ENCODE results near the gene CD300H.

CD300H gene

GRCh38 chr17:74567397-74567796 is at the start of gene CD300H:
CD300H (minus strand) TSS chr17:74567509.
- Histone ChIP-seq H3K9me3 (ENCODE audit: control insufficient read depth, insufficient read depth, low read length) (no peaks in the 10 kb centered on the region), H3K27me3 (ENCODE audit: control insufficient read depth, insufficient read depth, low read length) (no peaks in the 10 kb centered on the region), H3K4me3 (ENCODE audit: low read length) (no peak within 1 kb of the TSS), H3K27ac (ENCODE audit: low read length) (no peak within 1 kb of the TSS), H3K4me1 (ENCODE audit: control insufficient read depth, insufficient read depth, low read length) (no peaks in the 10 kb centered on the region), H3K36me3 (ENCODE audit: control insufficient read depth, insufficient read depth, low read length) (no peaks in the 10 kb centered on the region)
- DNase-seq (ENCODE audit: low read depth, low spot score): no peak
- WGBS (ENCODE audit: insufficient coverage, insufficient read length): no CpG with 5 or more reads among the region's 2 CpGs

DNA sequence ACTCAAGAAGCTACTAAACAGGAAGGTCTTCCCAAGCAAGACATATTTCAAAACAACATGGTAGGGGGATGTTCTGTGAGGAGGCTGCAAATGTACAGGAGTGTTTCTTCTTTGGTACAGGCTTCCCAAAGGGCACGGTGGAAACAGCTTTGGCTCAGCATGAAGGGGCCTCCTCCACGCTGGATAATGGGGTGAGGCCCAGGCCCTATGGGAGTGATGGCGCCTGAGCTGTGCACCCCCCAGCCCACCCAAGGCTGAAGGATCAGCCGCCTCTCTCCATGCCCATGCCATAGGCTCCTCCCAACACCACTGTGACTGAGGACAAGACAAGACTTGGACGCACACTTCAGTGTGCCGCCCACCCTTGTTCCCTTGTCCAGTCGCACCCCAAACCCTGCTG is 49.4 kb upstream of the CD300H start:
- no CpG with 5 or more reads among the region's 7 CpGs for WGBS (ENCODE audit: insufficient coverage, insufficient read length)
- H3K27ac ChIP-seq (ENCODE audit: low read length): no peak overlapping the region
- no peaks in the 10 kb centered on the region for H3K9me3 ChIP-seq (ENCODE audit: control insufficient read depth, insufficient read depth, low read length)
- DNase-seq (ENCODE audit: low read depth, low spot score): no peak
- no peaks in the 10 kb centered on the region for H3K4me1 ChIP-seq (ENCODE audit: control insufficient read depth, insufficient read depth, low read length)
- no peaks in the 10 kb centered on the region for H3K27me3 ChIP-seq (ENCODE audit: control insufficient read depth, insufficient read depth, low read length)
- H3K36me3 ChIP-seq (ENCODE audit: control insufficient read depth, insufficient read depth, low read length): no peaks in the 10 kb centered on the region
- H3K4me3 ChIP-seq (ENCODE audit: low read length): no peak overlapping the region

DNA sequence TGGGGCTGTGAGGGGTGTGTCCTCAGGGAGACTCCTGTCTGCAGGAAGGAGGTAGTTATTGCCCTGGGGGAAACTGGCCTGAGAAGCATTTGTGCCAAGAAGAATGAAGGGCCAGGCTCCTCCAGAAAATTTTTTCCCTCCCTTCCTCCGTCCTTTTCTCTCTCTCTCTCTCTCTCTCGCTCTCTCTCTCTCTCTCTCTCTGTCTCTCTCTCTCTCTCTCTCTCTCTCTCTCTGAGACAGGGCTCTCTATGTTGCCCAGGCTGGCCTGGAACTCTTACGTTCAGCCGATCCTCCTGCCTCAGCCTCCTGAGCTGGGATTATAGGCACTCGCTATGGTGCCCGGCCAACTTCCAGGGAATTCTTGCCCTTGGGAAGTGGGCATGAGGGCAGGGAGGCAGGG is 44.7 kb upstream of the CD300H start:
- Histone ChIP-seq H3K27ac (ENCODE audit: low read length) (no peak overlapping the region), H3K27me3 (ENCODE audit: control insufficient read depth, insufficient read depth, low read length) (no peaks in the 10 kb centered on the region), H3K9me3 (ENCODE audit: control insufficient read depth, insufficient read depth, low read length) (no peaks in the 10 kb centered on the region), H3K36me3 (ENCODE audit: control insufficient read depth, insufficient read depth, low read length) (no peaks in the 10 kb centered on the region), H3K4me1 (ENCODE audit: control insufficient read depth, insufficient read depth, low read length) (no peaks in the 10 kb centered on the region), H3K4me3 (ENCODE audit: low read length) (no peak overlapping the region)
- no CpG with 5 or more reads among the region's 6 CpGs for WGBS (ENCODE audit: insufficient coverage, insufficient read length)
- no peak for DNase-seq (ENCODE audit: low read depth, low spot score)

DNA sequence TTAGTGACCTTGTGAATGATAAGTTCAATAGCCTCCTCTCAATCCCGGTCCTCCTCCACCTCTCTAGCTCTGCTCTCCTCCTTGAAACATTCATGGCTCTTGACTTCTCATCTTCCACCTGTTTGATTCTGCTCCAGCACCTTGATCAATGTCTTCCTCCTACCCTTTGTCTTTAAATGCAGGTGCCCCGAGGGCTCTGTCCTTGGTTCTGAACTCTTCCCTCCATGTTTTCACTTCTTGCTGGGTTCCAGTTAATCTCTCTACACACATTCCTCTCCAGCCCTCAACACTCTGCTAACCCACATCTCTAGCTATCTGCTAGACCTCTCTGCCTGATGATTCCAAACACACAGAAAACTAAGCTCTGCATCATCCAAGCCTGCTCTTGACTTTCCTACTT is 42.8 kb upstream of the CD300H start:
- H3K9me3 ChIP-seq (ENCODE audit: control insufficient read depth, insufficient read depth, low read length): no peaks in the 10 kb centered on the region
- H3K27me3 ChIP-seq (ENCODE audit: control insufficient read depth, insufficient read depth, low read length): no peaks in the 10 kb centered on the region
- no CpG with 5 or more reads among the region's 2 CpGs for WGBS (ENCODE audit: insufficient coverage, insufficient read length)
- no peak overlapping the region for H3K27ac ChIP-seq (ENCODE audit: low read length)
- DNase-seq (ENCODE audit: low read depth, low spot score): no peak
- H3K4me3 ChIP-seq (ENCODE audit: low read length): no peak overlapping the region
- no peaks in the 10 kb centered on the region for H3K36me3 ChIP-seq (ENCODE audit: control insufficient read depth, insufficient read depth, low read length)
- no peaks in the 10 kb centered on the region for H3K4me1 ChIP-seq (ENCODE audit: control insufficient read depth, insufficient read depth, low read length)

GRCh38 chr17:74608511-74608910 is 41.2 kb upstream of the CD300H start:
- Histone ChIP-seq H3K4me1 (ENCODE audit: control insufficient read depth, insufficient read depth, low read length) (no peaks in the 10 kb centered on the region), H3K9me3 (ENCODE audit: control insufficient read depth, insufficient read depth, low read length) (no peaks in the 10 kb centered on the region), H3K36me3 (ENCODE audit: control insufficient read depth, insufficient read depth, low read length) (no peaks in the 10 kb centered on the region), H3K27ac (ENCODE audit: low read length) (no peak overlapping the region), H3K27me3 (ENCODE audit: control insufficient read depth, insufficient read depth, low read length) (no peaks in the 10 kb centered on the region), H3K4me3 (ENCODE audit: low read length) (no peak overlapping the region)
- WGBS (ENCODE audit: insufficient coverage, insufficient read length): no CpG with 5 or more reads among the region's 3 CpGs
- no peak for DNase-seq (ENCODE audit: low read depth, low spot score)

DNA sequence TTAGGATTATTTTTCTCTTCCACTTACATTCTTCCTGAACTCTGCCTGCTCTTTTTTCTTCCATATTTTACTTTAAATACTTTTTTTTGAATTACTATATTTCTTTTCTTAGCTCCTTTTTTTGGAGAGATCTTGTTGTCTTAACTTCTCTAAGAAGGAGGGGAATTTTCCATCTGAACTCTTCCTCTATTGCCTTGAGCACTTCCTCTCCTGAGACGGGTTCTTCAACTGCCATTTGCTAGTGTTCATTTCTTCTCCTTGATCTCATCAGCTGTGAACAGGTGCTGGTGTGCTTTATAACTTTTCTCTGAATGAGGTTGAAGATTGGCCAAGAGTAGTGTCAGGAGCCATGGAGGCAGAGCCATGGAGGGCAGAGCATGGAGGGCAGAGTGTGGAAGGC is 39.9 kb upstream of the CD300H start:
- no peaks in the 10 kb centered on the region for H3K4me1 ChIP-seq (ENCODE audit: control insufficient read depth, insufficient read depth, low read length)
- no peak for DNase-seq (ENCODE audit: low read depth, low spot score)
- no peaks in the 10 kb centered on the region for H3K9me3 ChIP-seq (ENCODE audit: control insufficient read depth, insufficient read depth, low read length)
- no CpG with 5 or more reads among the region's 1 CpG for WGBS (ENCODE audit: insufficient coverage, insufficient read length)
- H3K27me3 ChIP-seq (ENCODE audit: control insufficient read depth, insufficient read depth, low read length): no peaks in the 10 kb centered on the region
- H3K4me3 ChIP-seq (ENCODE audit: low read length): no peak overlapping the region
- no peak overlapping the region for H3K27ac ChIP-seq (ENCODE audit: low read length)
- H3K36me3 ChIP-seq (ENCODE audit: control insufficient read depth, insufficient read depth, low read length): no peaks in the 10 kb centered on the region

- WGBS (ENCODE audit: insufficient coverage, insufficient read length): no CpG with 5 or more reads among the region's 8 CpGs
- no peak overlapping the region for H3K27ac ChIP-seq (ENCODE audit: low read length)
- no peak for DNase-seq (ENCODE audit: low read depth, low spot score)
- no peaks in the 10 kb centered on the region for H3K27me3 ChIP-seq (ENCODE audit: control insufficient read depth, insufficient read depth, low read length)
- H3K36me3 ChIP-seq (ENCODE audit: control insufficient read depth, insufficient read depth, low read length): no peaks in the 10 kb centered on the region
- no peak overlapping the region; the same call in 1 of the 2 replicates for H3K4me3 ChIP-seq (ENCODE audit: low read length)
- H3K9me3 ChIP-seq (ENCODE audit: control insufficient read depth, insufficient read depth, low read length): no peaks in the 10 kb centered on the region
- H3K4me1 ChIP-seq (ENCODE audit: control insufficient read depth, insufficient read depth, low read length): no peaks in the 10 kb centered on the region
These were observed 38.7 kb upstream of the CD300H start for GRCh38 chr17:74606050-74606449.

GRCh38 chr17:74605361-74605760 is 38.1 kb upstream of the CD300H start:
- no peaks in the 10 kb centered on the region for H3K27me3 ChIP-seq (ENCODE audit: control insufficient read depth, insufficient read depth, low read length)
- WGBS (ENCODE audit: insufficient coverage, insufficient read length): no CpG with 5 or more reads among the region's 10 CpGs
- H3K36me3 ChIP-seq (ENCODE audit: control insufficient read depth, insufficient read depth, low read length): no peaks in the 10 kb centered on the region
- H3K4me1 ChIP-seq (ENCODE audit: control insufficient read depth, insufficient read depth, low read length): no peaks in the 10 kb centered on the region
- H3K9me3 ChIP-seq (ENCODE audit: control insufficient read depth, insufficient read depth, low read length): no peaks in the 10 kb centered on the region
- no peak overlapping the region for H3K27ac ChIP-seq (ENCODE audit: low read length)
- no peak overlapping the region for H3K4me3 ChIP-seq (ENCODE audit: low read length)
- no peak for DNase-seq (ENCODE audit: low read depth, low spot score)

DNA sequence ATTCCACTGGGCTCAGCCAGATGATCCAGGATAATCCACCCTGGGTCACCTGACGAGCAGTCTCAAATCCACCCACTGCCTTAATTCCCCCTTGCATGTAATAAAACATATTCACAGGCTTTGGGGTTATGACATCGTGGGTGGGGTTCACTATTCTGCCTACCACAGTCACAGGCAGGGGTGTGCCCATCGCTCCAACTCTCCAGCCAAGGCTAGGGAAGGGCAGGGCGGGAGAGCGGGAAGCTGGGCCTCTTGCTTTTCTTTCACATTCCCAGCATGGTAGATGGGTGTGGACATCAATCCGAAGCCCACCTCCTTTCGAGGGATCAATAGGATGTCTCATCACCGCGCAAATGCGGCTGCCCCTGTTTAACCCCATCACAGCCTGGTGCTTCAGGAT is 37.5 kb upstream of the CD300H start:
- DNase-seq (ENCODE audit: low read depth, low spot score): no peak
- no peaks in the 10 kb centered on the region for H3K9me3 ChIP-seq (ENCODE audit: control insufficient read depth, insufficient read depth, low read length)
- WGBS (ENCODE audit: insufficient coverage, insufficient read length): no CpG with 5 or more reads among the region's 10 CpGs
- H3K36me3 ChIP-seq (ENCODE audit: control insufficient read depth, insufficient read depth, low read length): no peaks in the 10 kb centered on the region
- H3K4me3 ChIP-seq (ENCODE audit: low read length): no peak overlapping the region
- no peaks in the 10 kb centered on the region for H3K4me1 ChIP-seq (ENCODE audit: control insufficient read depth, insufficient read depth, low read length)
- H3K27me3 ChIP-seq (ENCODE audit: control insufficient read depth, insufficient read depth, low read length): no peaks in the 10 kb centered on the region
- no peak overlapping the region for H3K27ac ChIP-seq (ENCODE audit: low read length)

DNA sequence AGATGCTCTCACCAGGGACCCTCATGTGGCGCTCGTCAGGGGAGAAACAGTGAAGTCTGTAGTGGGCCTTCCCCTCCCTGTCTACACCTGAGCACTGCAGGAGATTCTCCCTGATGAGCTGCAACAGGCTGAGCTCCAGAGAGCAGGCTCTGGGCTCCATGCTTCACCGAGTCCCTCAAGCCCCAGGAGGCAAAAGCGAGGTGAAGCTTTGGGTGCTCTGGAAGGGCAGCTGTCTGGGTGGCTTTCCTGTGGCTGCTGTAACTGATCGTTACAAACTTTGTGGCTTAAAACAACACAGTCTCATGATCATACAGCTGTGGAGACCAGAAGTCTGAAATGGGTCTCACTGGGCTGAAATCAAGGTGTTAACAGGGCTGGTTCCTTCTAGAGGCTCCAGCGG is 36.9 kb upstream of the CD300H start:
- Histone ChIP-seq H3K36me3 (ENCODE audit: control insufficient read depth, insufficient read depth, low read length) (no peaks in the 10 kb centered on the region), H3K27me3 (ENCODE audit: control insufficient read depth, insufficient read depth, low read length) (no peaks in the 10 kb centered on the region), H3K4me1 (ENCODE audit: control insufficient read depth, insufficient read depth, low read length) (no peaks in the 10 kb centered on the region), H3K27ac (ENCODE audit: low read length) (no peak overlapping the region), H3K4me3 (ENCODE audit: low read length) (no peak overlapping the region), H3K9me3 (ENCODE audit: control insufficient read depth, insufficient read depth, low read length) (no peaks in the 10 kb centered on the region)
- WGBS (ENCODE audit: insufficient coverage, insufficient read length): no CpG with 5 or more reads among the region's 6 CpGs
- DNase-seq (ENCODE audit: low read depth, low spot score): no peak

DNA sequence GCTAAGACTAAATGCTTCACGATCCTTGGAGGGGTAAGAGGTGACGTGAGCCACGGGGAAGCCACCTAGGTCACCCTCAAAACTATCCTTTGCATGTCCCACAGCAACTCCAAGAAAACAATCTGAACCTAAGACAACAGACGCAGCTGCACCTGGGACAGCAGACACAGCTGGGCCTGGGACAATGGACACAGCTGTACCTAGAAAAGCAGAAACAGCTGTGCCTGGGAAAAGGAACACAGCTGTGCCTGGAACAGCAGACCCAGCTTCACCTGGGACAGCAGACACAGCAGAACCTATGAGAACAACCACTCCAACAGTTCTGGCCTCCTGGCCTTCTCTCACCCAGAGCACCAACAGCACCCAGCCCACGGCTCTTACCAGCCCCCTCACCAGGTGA is 36.4 kb upstream of the CD300H start:
- Histone ChIP-seq H3K4me1 (ENCODE audit: control insufficient read depth, insufficient read depth, low read length) (no peaks in the 10 kb centered on the region), H3K9me3 (ENCODE audit: control insufficient read depth, insufficient read depth, low read length) (no peaks in the 10 kb centered on the region), H3K36me3 (ENCODE audit: control insufficient read depth, insufficient read depth, low read length) (no peaks in the 10 kb centered on the region), H3K27me3 (ENCODE audit: control insufficient read depth, insufficient read depth, low read length) (no peaks in the 10 kb centered on the region), H3K27ac (ENCODE audit: low read length) (no peak overlapping the region), H3K4me3 (ENCODE audit: low read length) (no peak overlapping the region)
- no CpG with 5 or more reads among the region's 5 CpGs for WGBS (ENCODE audit: insufficient coverage, insufficient read length)
- no peak for DNase-seq (ENCODE audit: low read depth, low spot score)

Data from iPS DF 6.9 (cell line).